ENCODE measurements around the gene POLRMT.
A peak's percentile ranks its signal among the peaks of the same experiment; 100 is the strongest.

POLRMT gene

DNA sequence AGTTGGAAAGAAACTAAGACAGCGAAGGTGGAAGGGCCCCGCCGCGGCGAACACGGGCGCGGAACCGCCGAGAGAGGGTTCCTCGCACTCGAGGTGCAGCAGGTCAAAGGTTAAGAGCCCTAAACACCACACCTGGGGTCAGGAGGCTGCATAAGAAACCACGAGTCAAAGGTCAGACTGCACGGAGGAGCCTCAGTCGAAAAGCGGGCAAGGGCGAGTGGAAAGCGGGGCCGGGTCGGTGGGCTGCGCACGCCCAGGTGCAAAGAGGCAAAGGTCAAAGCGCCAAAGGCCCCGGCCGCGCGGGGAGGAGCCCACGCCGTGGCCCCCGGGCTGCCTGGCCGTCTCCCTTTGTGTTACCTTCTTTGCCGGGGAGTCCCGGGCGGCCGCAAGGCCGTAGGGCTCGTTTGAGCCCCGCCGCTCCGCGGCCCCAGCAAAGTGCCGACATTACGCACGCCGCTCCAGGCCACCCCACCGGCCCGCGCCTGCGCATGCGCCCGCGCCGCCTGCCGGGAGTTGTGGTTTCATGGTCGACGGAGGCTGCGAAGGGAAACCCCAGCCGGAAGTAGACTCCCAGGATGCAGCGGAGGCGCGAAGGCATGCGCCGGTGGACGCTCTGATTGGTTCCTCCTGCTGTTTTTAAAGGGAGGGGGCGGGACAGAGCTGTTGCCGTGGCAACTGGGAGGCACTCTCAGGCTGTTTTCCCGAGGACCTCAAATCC lies at the start of gene POLRMT:
Gene POLRMT (minus strand): TSS at position 470 of the 718 bp plus-strand sequence. CDS start 25 bp downstream, at position 445.
- peak; percentile 98 for DNase-seq (ENCODE audit: low read depth)
- peak within 1 kb of the TSS; percentile 89 for H3K4me3 ChIP-seq (ENCODE audit: low read length)
- TF ChIP-seq, protein P1, sequence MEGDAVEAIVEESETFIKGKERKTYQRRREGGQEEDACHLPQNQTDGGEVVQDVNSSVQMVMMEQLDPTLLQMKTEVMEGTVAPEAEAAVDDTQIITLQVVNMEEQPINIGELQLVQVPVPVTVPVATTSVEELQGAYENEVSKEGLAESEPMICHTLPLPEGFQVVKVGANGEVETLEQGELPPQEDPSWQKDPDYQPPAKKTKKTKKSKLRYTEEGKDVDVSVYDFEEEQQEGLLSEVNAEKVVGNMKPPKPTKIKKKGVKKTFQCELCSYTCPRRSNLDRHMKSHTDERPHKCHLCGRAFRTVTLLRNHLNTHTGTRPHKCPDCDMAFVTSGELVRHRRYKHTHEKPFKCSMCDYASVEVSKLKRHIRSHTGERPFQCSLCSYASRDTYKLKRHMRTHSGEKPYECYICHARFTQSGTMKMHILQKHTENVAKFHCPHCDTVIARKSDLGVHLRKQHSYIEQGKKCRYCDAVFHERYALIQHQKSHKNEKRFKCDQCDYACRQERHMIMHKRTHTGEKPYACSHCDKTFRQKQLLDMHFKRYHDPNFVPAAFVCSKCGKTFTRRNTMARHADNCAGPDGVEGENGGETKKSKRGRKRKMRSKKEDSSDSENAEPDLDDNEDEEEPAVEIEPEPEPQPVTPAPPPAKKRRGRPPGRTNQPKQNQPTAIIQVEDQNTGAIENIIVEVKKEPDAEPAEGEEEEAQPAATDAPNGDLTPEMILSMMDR (conservative IDR thresholded peaks at IDR 0.05; ENCODE audit: low read length) = no peak; the same call in none of the 2 replicates

- H3K4me3 ChIP-seq (ENCODE audit: low read length) = no peak overlapping the region
- DNase-seq (ENCODE audit: low read depth) = no peak
Observed at GRCh38 chr19:682678-683320, 49.5 kb upstream of the POLRMT start.

GRCh38 chr19:681029-682019 lies 48.0 kb upstream of the POLRMT start:
- no peak for DNase-seq (ENCODE audit: low read depth)
- H3K4me3 ChIP-seq (ENCODE audit: low read length) = no peak overlapping the region; the same call in 1 of the 2 replicates
- TF ChIP-seq, protein P1 (conservative IDR thresholded peaks at IDR 0.05; ENCODE audit: low read length) = no peak

More at GRCh38 chr19:682678-683320, 49.5 kb upstream of the POLRMT start:
- TF ChIP-seq, protein P1 (conservative IDR thresholded peaks at IDR 0.05; ENCODE audit: low read length) = no peak

DNA sequence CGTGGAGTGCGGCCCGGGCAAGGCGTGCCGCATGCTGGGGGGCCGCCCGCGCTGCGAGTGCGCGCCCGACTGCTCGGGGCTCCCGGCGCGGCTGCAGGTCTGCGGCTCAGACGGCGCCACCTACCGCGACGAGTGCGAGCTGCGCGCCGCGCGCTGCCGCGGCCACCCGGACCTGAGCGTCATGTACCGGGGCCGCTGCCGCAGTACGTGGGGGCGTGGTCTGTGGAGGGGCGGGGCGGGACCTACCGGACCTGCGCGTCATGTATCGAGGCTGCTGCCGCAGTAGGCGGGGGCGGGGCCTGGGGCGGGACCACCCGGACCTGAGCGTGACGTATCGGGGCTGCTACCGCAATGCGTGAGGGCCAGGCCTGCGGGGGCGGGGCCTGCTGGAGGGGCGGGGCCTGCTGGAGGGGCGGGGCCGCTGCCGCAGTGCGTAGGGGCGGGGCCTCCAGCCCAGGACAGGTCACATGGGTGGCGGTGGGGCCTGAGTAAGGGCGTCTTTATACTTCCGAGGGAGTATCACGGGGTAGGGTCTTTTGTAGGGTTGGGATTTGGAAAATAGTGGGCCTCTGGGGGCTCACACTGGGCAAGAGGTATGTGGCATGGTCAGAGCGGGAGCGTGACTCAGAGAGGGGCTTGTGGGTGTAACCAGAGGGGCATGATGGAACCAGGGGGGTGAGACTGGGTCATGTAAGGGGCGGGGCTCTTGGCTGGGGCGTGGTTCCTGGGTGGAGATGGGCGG lies 47.1 kb upstream of the POLRMT start:
- TF ChIP-seq, protein P1 (conservative IDR thresholded peaks at IDR 0.05; ENCODE audit: low read length) = peak; percentile 29
- H3K4me3 ChIP-seq (ENCODE audit: low read length) = peak overlapping the region; percentile 62
- DNase-seq (ENCODE audit: low read depth) = peak; percentile 98

DNA sequence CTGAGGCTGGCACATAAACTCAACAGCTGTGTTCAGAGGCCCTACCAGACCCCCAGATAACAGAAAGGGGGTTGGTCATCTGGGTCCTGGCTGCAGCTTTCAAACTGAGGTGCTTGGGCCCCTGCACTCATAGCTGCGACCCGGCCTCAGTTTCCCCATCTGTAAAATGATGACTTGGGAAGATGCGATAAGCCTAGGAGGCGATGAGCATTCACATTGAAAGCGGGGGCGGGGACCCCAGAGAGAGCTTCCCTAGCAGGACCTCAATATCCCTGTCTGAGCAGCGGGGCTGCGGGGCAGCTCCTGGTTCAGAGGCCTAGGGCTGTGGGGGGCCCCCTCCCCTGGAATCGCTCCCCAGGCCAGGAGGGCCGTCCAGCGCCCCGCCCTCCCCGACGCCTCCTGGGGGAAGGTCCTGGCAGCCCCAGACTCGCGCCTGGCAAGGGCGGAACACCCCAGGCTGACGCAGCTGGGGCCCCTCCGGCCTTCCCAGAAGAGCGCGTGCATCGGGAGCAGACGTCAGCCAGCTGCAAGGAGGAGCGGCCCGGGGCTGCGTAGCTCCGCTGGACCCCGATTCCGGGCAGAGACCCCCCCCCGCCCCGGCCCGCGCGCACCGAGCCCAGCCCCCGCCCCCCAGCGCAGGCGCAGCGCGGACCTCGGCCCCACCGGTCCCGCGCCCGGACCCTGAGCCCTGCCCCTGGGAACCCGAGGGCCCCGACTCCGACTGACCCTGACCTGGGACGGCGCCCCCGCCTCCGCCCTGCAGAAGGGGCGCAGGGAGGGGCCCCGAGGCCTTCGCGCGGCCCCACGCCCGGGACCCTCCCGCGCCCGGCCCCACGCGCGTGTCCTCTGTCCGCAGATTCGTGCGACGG lies 46.3 kb upstream of the POLRMT start:
- peak; percentile 72 for DNase-seq (ENCODE audit: low read depth)
- TF ChIP-seq, protein P1 (conservative IDR thresholded peaks at IDR 0.05; ENCODE audit: low read length) = no peak
- H3K4me3 ChIP-seq (ENCODE audit: low read length) = peak overlapping the region; percentile 58

Measured in AG10803 (cell line).